ENCODE results near the gene TTC23L. TPM values are rescaled to one million over a fixed set of nuclear protein-coding genes. Genes with fewer than 3 reads are reported as not detected.

Gene TTC23L
- total RNA-seq, 1 experiment from 2014 or later: 0.09 TPM

DNA sequence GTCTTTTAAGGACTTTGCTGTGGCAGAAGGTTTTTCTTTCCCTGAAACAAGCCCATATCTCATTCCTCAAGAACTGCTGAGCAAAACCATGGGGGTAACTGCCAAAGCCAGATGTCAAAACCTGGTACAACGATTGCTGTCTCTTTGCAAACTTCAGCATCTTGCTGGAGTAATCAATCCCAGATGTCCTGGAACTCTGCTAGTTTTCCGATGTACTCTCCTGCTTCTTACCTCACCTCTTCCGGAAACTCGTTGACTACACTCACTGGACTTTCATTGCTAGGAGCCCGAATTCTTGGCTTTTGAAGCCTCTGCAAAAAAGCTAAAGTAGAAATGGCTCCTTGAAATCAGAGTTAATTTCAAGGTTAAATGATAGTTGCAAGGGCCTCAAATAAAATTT is 53.0 kb downstream of the TTC23L start:
- TF ChIP-seq, protein P1, sequence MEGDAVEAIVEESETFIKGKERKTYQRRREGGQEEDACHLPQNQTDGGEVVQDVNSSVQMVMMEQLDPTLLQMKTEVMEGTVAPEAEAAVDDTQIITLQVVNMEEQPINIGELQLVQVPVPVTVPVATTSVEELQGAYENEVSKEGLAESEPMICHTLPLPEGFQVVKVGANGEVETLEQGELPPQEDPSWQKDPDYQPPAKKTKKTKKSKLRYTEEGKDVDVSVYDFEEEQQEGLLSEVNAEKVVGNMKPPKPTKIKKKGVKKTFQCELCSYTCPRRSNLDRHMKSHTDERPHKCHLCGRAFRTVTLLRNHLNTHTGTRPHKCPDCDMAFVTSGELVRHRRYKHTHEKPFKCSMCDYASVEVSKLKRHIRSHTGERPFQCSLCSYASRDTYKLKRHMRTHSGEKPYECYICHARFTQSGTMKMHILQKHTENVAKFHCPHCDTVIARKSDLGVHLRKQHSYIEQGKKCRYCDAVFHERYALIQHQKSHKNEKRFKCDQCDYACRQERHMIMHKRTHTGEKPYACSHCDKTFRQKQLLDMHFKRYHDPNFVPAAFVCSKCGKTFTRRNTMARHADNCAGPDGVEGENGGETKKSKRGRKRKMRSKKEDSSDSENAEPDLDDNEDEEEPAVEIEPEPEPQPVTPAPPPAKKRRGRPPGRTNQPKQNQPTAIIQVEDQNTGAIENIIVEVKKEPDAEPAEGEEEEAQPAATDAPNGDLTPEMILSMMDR (IDR thresholded peaks at IDR 0.05; ENCODE audit: insufficient read depth in 1 of 2, low read depth in 1 of 2, low read length in 1 of 2, severe bottlenecking in 1 of 2, unreplicated experiment in 1 of 2): no peak
- no TSS peak for BruUV-seq (replicated peaks)
- no peaks in the 10 kb centered on the region for H3K4me1 Mint-ChIP-seq (ENCODE audit: low read depth, unreplicated experiment)
- H3K4me3 ChIP-seq (ENCODE audit: low read depth, low read length): no peak overlapping the region
- H3K4me3 Mint-ChIP-seq (ENCODE audit: unreplicated experiment): no peak overlapping the region
- no peaks in the 10 kb centered on the region for H3K9me3 Mint-ChIP-seq (ENCODE audit: unreplicated experiment)
- no peak overlapping the region for H3K27ac Mint-ChIP-seq (ENCODE audit: unreplicated experiment)
- H3K27me3 Mint-ChIP-seq (ENCODE audit: insufficient read depth, unreplicated experiment): no peaks in the 10 kb centered on the region
- no peaks in the 10 kb centered on the region for H3K27me3 ChIP-seq (replicated peaks; ENCODE audit: control insufficient read depth, insufficient read depth, low read length)
- peaks cover 7% of the 10 kb centered on the region; the same call in 1 of the 2 replicates for H3K4me1 ChIP-seq
- no peak for DNase-seq
- POLR2A ChIA-PET: no interaction called here
- no peaks in the 10 kb centered on the region for H3K36me3 Mint-ChIP-seq (ENCODE audit: insufficient read depth, unreplicated experiment)
- intact Hi-C loops (cut with micrococcal nuclease; ENCODE audit: unreplicated experiment): no loop called here
- CTCF ChIA-PET: no interaction called here
- H3K9me3 ChIP-seq: no peaks in the 10 kb centered on the region
- H3K36me3 ChIP-seq (ENCODE audit: control insufficient read depth, insufficient read depth, low read length): no peaks in the 10 kb centered on the region

DNA sequence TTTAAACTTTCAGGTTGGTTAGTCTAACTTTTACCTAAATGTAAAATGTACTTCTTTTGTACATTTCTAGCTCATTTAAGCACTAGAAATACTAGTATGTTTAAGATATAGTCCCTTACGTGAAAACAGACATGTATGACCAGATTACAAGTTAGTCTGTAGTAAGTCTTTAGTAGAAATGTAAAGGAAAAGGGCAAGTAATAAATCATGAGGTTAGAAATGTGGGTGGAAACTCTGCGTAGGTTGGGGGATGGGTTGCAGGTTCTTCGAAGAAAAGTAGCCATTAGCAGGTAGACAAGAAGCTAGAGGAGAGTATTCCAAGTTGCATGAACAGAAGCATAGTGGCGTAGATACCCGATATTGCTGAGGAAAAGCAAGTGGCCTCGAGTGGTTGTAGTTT is 53.5 kb downstream of the TTC23L start:
- Mint-ChIP-seq H3K27me3 (ENCODE audit: insufficient read depth, unreplicated experiment) (no peaks in the 10 kb centered on the region), H3K9me3 (ENCODE audit: unreplicated experiment) (no peaks in the 10 kb centered on the region), H3K4me1 (ENCODE audit: low read depth, unreplicated experiment) (no peaks in the 10 kb centered on the region), H3K27ac (ENCODE audit: unreplicated experiment) (no peak overlapping the region), H3K4me3 (ENCODE audit: unreplicated experiment) (no peak overlapping the region), H3K36me3 (ENCODE audit: insufficient read depth, unreplicated experiment) (no peaks in the 10 kb centered on the region)
- ChIA-PET POLR2A (no interaction called here), CTCF (no interaction called here)
- Histone ChIP-seq H3K27me3 (replicated peaks; ENCODE audit: control insufficient read depth, insufficient read depth, low read length) (no peaks in the 10 kb centered on the region), H3K4me1 (peaks cover 8% of the 10 kb centered on the region; the same call in 1 of the 2 replicates), H3K4me3 (ENCODE audit: low read depth, low read length) (no peak overlapping the region), H3K36me3 (ENCODE audit: control insufficient read depth, insufficient read depth, low read length) (no peaks in the 10 kb centered on the region), H3K9me3 (no peaks in the 10 kb centered on the region)
- BruUV-seq (replicated peaks): no TSS peak
- DNase-seq: no peak
- TF ChIP-seq, protein P1 (IDR thresholded peaks at IDR 0.05; ENCODE audit: insufficient read depth in 1 of 2, low read depth in 1 of 2, low read length in 1 of 2, severe bottlenecking in 1 of 2, unreplicated experiment in 1 of 2): no peak
- intact Hi-C loops (cut with micrococcal nuclease; ENCODE audit: unreplicated experiment): no loop called here

DNA sequence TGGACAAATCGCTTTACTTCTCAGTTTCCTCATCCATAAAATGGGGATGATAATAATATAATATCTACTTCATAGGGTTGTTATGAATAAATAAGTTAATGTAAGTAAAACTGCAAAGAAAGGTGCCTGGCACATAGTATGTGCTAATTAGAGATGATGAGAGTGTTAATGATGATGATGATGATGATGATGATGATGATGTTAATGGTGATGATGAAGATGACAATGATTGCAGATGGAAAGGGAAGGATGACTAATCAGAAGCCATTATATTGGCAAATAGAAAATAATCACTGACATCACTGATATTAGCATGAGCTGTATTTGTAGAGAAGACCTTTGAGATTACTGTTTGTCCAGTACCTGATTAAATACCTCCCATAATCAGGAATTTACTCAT is 55.8 kb downstream of the TTC23L start:
- Mint-ChIP-seq H3K9me3 (ENCODE audit: unreplicated experiment) (no peaks in the 10 kb centered on the region), H3K36me3 (ENCODE audit: insufficient read depth, unreplicated experiment) (no peaks in the 10 kb centered on the region), H3K4me1 (ENCODE audit: low read depth, unreplicated experiment) (no peaks in the 10 kb centered on the region), H3K4me3 (ENCODE audit: unreplicated experiment) (no peak overlapping the region), H3K27me3 (ENCODE audit: insufficient read depth, unreplicated experiment) (no peaks in the 10 kb centered on the region), H3K27ac (ENCODE audit: unreplicated experiment) (no peak overlapping the region)
- Histone ChIP-seq H3K36me3 (ENCODE audit: control insufficient read depth, insufficient read depth, low read length) (no peaks in the 10 kb centered on the region), H3K4me1 (peaks cover 15% of the 10 kb centered on the region; the same call in 1 of the 2 replicates), H3K27me3 (replicated peaks; ENCODE audit: control insufficient read depth, insufficient read depth, low read length) (no peaks in the 10 kb centered on the region), H3K9me3 (no peaks in the 10 kb centered on the region), H3K4me3 (ENCODE audit: low read depth, low read length) (no peak overlapping the region)
- TF ChIP-seq, protein P1 (IDR thresholded peaks at IDR 0.05; ENCODE audit: insufficient read depth in 1 of 2, low read depth in 1 of 2, low read length in 1 of 2, severe bottlenecking in 1 of 2, unreplicated experiment in 1 of 2): no peak
- POLR2A ChIA-PET: no interaction called here
- CTCF ChIA-PET: no interaction called here
- intact Hi-C loops (cut with micrococcal nuclease; ENCODE audit: unreplicated experiment): loop anchor here (5.0 kb wide), 2 partner anchors 72 to 192 kb away; no protein-coding TSS in a partner anchor
- no TSS peak for BruUV-seq (replicated peaks)
- no peak for DNase-seq

Measured in Caco-2 (cell line).